Neural cell (in vitro differentiated cells): Measurements from ENCODE around the gene PGM1. TPM values are rescaled to one million over a fixed set of nuclear protein-coding genes. Genes with fewer than 3 reads are reported as not detected.

ENCODE experiments used
- H2AFZ ChIP-seq: fragments of 200-600, 300-800 bp; sonication (generic), shearing (Covaris generic); 2 replicates; pipeline ENCODE4 v1.6.0; 2014; ENCODE audit warnings: low read depth, mild to moderate bottlenecking, antibody characterized with exemption, low read length, moderate library complexity
- H3F3A ChIP-seq: fragments of 200-600 bp; shearing (Covaris generic); 2 replicates; pipeline ENCODE4 v1.6.1; 2016; ENCODE audit warnings: mild to moderate bottlenecking, moderate library complexity, mixed read lengths, antibody characterized with exemption, low read length; ENCODE audit not compliant: insufficient read depth, poor library complexity, severe bottlenecking
- H3K27ac ChIP-seq: fragments of 200-600, 300-800 bp; sonication (generic), shearing (Covaris generic); 2 replicates; pipeline ENCODE4 v1.5.1; 2014; ENCODE audit warnings: mild to moderate bottlenecking, low read length, moderate library complexity
- H3K27me3 ChIP-seq: fragments of 300-800, 200-600 bp; sonication (generic), shearing (Covaris generic); 2 replicates; pipeline ENCODE4 v1.6.0; 2014; ENCODE audit warnings: mild to moderate bottlenecking, low read depth, low read length, moderate library complexity; ENCODE audit not compliant: insufficient read depth
- H3K36me3 ChIP-seq: fragments of 300-800, 200-600 bp; sonication (generic), shearing (Covaris generic); 2 replicates; pipeline ENCODE4 v1.5.1; 2014; ENCODE audit warnings: mild to moderate bottlenecking, antibody characterized with exemption, low read length, moderate library complexity; ENCODE audit not compliant: insufficient read depth
- H3K4me2 ChIP-seq: fragments of 300-800, 200-600 bp; sonication (generic), shearing (Covaris generic); 2 replicates; pipeline ENCODE4 v1.6.0; 2014; ENCODE audit warnings: mild to moderate bottlenecking, low read length
- H3K4me3 ChIP-seq: fragments of 300-800, 200-600 bp; sonication (generic), shearing (Covaris generic); 2 replicates; pipeline ENCODE4 v1.5.1; 2014; ENCODE audit warnings: mild to moderate bottlenecking, low read length, moderate library complexity
- H3K79me2 ChIP-seq: fragments of 200-600 bp; shearing (Covaris generic); replicated peaks from 2 replicates; pipeline ENCODE4 v1.6.0; 2014; ENCODE audit warnings: mild to moderate bottlenecking, low read length, moderate library complexity; ENCODE audit not compliant: insufficient read depth
- H3K9ac ChIP-seq: fragments of 300-800, 200-600 bp; sonication (generic), shearing (Covaris generic); 2 replicates; pipeline ENCODE4 v1.6.1; 2016; ENCODE audit warnings: mild to moderate bottlenecking, low read length, mixed read lengths
- H3K9me2 ChIP-seq: fragments of 200-600 bp; shearing (Covaris generic); 2 replicates; pipeline ENCODE4 v1.6.1; 2016; ENCODE audit warnings: mild to moderate bottlenecking, low read length, mixed read lengths; ENCODE audit not compliant: insufficient read depth
- H3K9me3 ChIP-seq: fragments of 200-600, 300-800 bp; sonication (generic), shearing (Covaris generic); 2 replicates; pipeline ENCODE4 v1.6.1; 2016; ENCODE audit warnings: mild to moderate bottlenecking, mixed run types, low read length, moderate library complexity, mixed read lengths
- H4K20me1 ChIP-seq: fragments of 200-600 bp; shearing (Covaris generic); 2 replicates; pipeline ENCODE4 v1.6.1; 2016; ENCODE audit warnings: mild to moderate bottlenecking, mixed run types; ENCODE audit not compliant: insufficient read depth
- CTCF ChIP-seq: fragments of 450-650 bp; IDR thresholded peaks from 2 replicates; pipeline ENCODE4 v1.5.1; 2014; ENCODE audit warnings: antibody characterized with exemption, mild to moderate bottlenecking, moderate library complexity; ENCODE audit not compliant: poor library complexity, severe bottlenecking
- EP300 ChIP-seq: fragments of 450-650 bp; conservative IDR thresholded peaks from 2 replicates; pipeline ENCODE4 v1.6.1; 2014; ENCODE audit warnings: antibody characterized with exemption, mild to moderate bottlenecking, moderate library complexity; ENCODE audit not compliant: poor library complexity, severe bottlenecking
- EZH2 ChIP-seq: fragments of 200-600, 300-800 bp; shearing (Covaris generic), sonication (generic); IDR thresholded peaks from 2 replicates; pipeline ENCODE4 v1.6.1; 2014; ENCODE audit warnings: antibody characterized with exemption, low read length, borderline replicate concordance, mild to moderate bottlenecking; ENCODE audit not compliant: insufficient read depth, poor library complexity, severe bottlenecking
- MXI1 ChIP-seq: fragments of 450-650 bp; conservative IDR thresholded peaks from 2 replicates; pipeline ENCODE4 v1.6.1; 2014; ENCODE audit warnings: antibody characterized with exemption, mild to moderate bottlenecking; ENCODE audit not compliant: poor library complexity, severe bottlenecking
- POLR2AphosphoS5 ChIP-seq: IDR thresholded peaks from 2 replicates; pipeline ENCODE4 v1.6.1; 2012
- RAD21 ChIP-seq: fragments of 450-650 bp; conservative IDR thresholded peaks from 2 replicates; pipeline ENCODE4 v1.6.1; 2014; ENCODE audit warnings: antibody characterized with exemption, mild to moderate bottlenecking, moderate library complexity
- REST ChIP-seq: IDR thresholded peaks from 2 replicates; pipeline ENCODE4 v1.6.1; 2012; ENCODE audit warnings: borderline replicate concordance
- SMC3 ChIP-seq: fragments of 450-650 bp; conservative IDR thresholded peaks from 2 replicates; pipeline ENCODE4 v1.6.1; 2014; ENCODE audit warnings: antibody characterized with exemption, mild to moderate bottlenecking, moderate library complexity; ENCODE audit not compliant: poor library complexity
- TAF1 ChIP-seq: IDR thresholded peaks from 2 replicates; pipeline ENCODE4 v1.6.1; 2012; ENCODE audit warnings: low read depth
- polyA plus RNA-seq: library from polyadenylated mRNA; depleted of rRNA; stranded (reverse); fragments of >200 nt; gene quantifications from 2 replicates; pipeline ENCODE4 v1.2.3, GENCODE V29; 2014

The PGM1 gene
- polyA plus RNA-seq, 1 donor from 2014 or later: 2.9 TPM

DNA sequence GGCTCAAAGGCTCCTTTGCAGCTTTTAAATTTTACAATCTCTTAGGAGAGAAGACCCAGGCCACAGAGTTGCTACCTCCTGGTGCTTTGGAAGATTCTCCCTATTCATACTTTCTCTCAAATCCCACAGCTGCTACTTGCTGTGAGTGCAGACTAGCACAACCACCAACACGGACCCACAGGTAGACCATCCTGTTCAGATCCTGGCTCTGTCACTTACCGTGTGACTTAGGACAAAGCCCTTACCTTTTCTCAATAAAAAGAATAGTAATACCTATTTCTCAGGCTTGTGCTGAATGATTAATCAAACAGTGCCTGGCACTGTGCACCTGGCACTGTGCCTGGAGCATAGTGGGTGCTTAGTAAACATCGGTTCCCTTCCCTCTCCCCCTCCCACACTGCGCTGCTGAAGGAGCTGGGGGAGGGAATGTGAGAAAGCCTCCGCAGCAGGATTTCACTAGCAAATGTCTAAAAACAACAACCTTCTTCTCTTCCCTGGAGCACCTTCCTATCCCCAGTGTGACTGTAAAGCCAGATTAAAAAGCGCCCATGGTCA, 81.7 kb downstream of the PGM1 start:
- no peaks in the 10 kb centered on the region for H3K27me3 ChIP-seq
- H3F3A ChIP-seq: no peaks in the 10 kb centered on the region
- H3K4me2 ChIP-seq: no peak overlapping the region
- H4K20me1 ChIP-seq: no peaks in the 10 kb centered on the region
- no peaks in the 10 kb centered on the region for H3K36me3 ChIP-seq
- H3K27ac ChIP-seq: no peak overlapping the region
- no peak overlapping the region for H2AFZ ChIP-seq
- no peaks in the 10 kb centered on the region for H3K79me2 ChIP-seq
- H3K4me3 ChIP-seq: no peak overlapping the region
- H3K9ac ChIP-seq: no peak overlapping the region
- TF ChIP-seq CTCF (no peak), RAD21 (no peak), SMC3 (no peak), TAF1 (no peak), POLR2AphosphoS5 (no peak), EP300 (no peak), REST (no peak), EZH2 (no peak), MXI1 (no peak)
- H3K9me2 ChIP-seq: no peaks in the 10 kb centered on the region
- H3K9me3 ChIP-seq: no peaks in the 10 kb centered on the region

GRCh38 chr1:63675420-63675931, 82.3 kb downstream of the PGM1 start:
- H3K9me3 ChIP-seq: no peaks in the 10 kb centered on the region
- H3K9ac ChIP-seq: no peak overlapping the region
- H2AFZ ChIP-seq: no peak overlapping the region
- H3K9me2 ChIP-seq: no peaks in the 10 kb centered on the region
- no peaks in the 10 kb centered on the region for H3K27me3 ChIP-seq
- TF ChIP-seq REST: no peak
- TF ChIP-seq EP300: no peak
- no peak for TF ChIP-seq CTCF
- TF ChIP-seq POLR2AphosphoS5: no peak
- no peak for TF ChIP-seq EZH2
- no peak for TF ChIP-seq MXI1
- no peak for TF ChIP-seq SMC3
- no peak for TF ChIP-seq TAF1
- no peak for TF ChIP-seq RAD21
- H3F3A ChIP-seq: no peaks in the 10 kb centered on the region
- no peak overlapping the region for H3K4me3 ChIP-seq
- no peak overlapping the region for H3K27ac ChIP-seq
- no peaks in the 10 kb centered on the region for H3K79me2 ChIP-seq
- no peaks in the 10 kb centered on the region for H4K20me1 ChIP-seq
- H3K4me2 ChIP-seq: no peak overlapping the region
- H3K36me3 ChIP-seq: no peaks in the 10 kb centered on the region
